Fibroblast of skin of scalp (primary cell): Measurements from ENCODE around the gene BICC1.
A peak's percentile ranks its signal among the peaks of the same experiment; 100 is the strongest.

Experiments used
- DNase-seq: peaks from one replicate; pipeline ENCODE4 v3.0.0-alpha.2; 2013

The BICC1 gene

DNA sequence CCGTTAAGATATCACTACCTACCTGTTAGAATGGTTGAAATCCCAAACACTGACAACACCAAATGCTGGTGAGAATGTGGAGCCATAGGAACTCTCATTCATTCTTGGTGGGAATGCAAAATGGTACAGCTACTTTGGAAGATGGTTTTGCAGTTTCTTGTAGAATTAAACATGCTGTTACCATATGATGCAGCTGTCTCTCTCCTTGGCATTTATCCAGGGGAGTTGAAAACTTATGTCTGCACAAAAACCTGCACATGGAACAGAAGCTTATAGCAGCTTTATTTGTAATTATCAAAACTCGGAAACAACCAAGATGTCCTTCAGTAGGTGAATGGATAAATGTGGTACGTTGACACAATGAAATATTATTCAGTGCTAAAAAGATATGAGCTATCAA lies 199.5 kb downstream of the BICC1 start:
- no peak for DNase-seq

- peak; percentile 25 for DNase-seq
Observed at GRCh38 chr10:58712982-58713381, 200.3 kb downstream of the BICC1 start.

DNA sequence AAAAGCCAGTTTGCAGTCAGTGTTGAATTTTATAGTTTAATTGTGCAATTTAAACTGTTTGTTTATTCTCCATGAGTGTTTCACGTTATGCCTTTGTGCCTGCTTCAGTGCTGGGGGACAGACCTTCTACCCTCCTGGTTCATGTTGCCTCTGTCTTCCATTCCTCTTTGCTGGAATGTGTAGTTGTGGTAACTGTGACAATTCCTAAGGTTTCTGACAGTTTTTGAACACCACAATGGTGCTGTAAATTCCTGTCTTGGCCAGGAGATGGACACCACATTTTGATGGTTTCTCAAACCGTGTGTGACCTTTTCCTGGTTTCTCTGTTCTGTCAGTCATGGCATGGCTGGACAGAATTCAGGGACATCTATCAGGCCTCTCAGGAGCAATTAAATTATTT lies 201.7 kb downstream of the BICC1 start:
- DNase-seq, result peak; percentile 25

GRCh38 chr10:58715061-58715460 lies 202.4 kb downstream of the BICC1 start:
- DNase-seq, result peak; percentile 65

DNA sequence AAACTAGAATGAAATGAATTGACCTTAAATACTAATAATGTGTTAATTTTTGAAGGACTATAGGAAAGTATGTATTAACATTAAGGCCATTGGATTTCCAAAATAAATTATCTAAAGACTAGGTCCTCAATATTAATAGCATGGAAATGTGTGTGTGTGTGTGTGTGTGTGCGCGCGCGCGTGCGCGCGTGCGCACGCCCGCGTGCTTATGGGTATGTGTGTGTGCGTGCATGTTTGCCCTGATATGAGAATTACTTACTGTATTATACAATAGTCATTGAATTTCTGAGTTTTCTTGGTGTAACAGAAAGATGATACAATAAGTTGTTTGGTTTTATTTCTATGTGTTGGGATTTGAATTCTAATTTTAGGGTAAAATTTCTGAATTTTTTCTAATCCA lies 205.9 kb downstream of the BICC1 start:
- no peak for DNase-seq

- peak; percentile 62 for DNase-seq
Observed at GRCh38 chr10:58721601-58722281, 209.1 kb downstream of the BICC1 start.

- DNase-seq, result no peak
Observed at GRCh38 chr10:58723186-58723585, 210.5 kb downstream of the BICC1 start.

DNA sequence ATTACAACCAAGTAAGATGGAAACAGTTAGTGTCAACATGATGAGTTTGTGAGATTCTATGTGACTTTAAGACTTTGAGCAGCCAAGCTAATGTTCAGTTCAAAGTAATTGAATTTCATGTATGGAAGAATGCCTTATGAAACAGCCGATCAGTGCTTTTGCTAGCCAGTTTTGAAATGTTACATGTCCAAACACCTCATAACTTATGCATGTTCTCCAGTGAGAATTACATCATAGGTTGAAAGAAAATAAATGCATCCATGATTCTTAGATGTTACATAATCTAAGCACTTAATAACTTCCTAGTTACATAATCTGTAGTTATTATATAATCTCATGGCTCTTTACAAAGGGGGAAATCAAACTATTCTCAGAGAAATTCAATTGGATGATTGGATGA lies 211.3 kb downstream of the BICC1 start:
- DNase-seq, result no peak

- no peak for DNase-seq
Observed at GRCh38 chr10:58724781-58725180, 212.1 kb downstream of the BICC1 start.

GRCh38 chr10:58725901-58726300 lies 213.2 kb downstream of the BICC1 start:
- DNase-seq, result no peak

DNA sequence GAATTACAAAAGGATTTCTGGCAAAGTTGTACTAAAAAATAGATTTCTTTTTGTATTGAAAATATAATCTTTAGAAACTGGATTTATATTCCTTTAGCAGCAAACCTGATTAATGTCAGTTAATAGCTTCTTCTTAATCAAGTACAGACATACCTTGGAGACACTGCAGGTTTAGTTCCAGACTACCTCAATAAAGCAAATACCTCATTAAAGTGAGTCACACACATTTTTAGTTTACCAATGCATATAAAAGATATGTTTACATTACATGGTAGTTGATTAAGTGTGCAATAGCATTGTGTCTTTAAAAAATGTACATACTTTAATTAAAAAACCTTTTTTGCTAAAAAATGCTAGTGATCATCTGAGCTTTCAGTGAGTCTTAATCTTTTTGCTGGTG lies 215.0 kb downstream of the BICC1 start:
- DNase-seq, result no peak

- no peak for DNase-seq
Observed at GRCh38 chr10:58731276-58731675, 218.6 kb downstream of the BICC1 start.

DNA sequence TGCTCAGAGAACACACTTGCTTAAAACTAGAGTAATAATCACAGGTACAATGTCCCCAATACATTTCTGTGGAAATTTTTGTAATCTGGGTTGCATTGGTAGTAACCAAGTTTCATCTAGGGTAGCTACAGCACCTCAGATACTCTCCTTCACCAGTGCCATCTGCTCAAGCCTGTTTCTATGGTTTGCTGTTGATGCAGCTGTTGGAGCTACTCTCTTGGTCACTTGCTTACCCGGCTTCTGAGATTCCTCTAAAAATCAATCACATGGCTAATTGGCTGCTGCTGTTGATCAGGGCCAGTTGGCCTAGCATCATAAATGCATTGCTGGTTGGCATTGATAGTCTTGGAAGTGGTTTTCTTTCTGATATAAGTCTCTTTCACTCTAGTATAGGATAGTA lies 220.8 kb downstream of the BICC1 start:
- no peak for DNase-seq

GRCh38 chr10:58734116-58734515 lies 221.4 kb downstream of the BICC1 start:
- peak; percentile 91 for DNase-seq

DNA sequence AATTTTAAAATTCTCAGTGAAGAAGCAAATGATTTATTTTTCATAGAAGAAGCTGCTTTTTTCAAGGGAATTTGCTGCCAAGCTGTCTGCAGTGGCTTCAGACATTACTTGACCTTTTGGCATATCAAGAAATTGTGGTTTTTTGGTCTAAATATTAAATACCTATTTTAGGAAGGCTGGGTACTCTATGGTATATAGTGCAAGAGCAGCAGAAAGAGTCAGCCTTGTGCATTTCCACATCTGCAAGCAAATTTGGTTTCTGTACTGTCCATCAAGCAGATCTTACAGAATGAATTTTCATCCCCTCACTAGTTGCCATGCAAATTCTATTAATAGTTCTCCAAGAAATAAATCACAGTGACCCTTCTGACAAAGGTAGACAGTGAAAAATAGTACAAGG lies 222.0 kb downstream of the BICC1 start:
- DNase-seq, result no peak

- DNase-seq, result no peak
Observed at GRCh38 chr10:58735087-58735486, 222.4 kb downstream of the BICC1 start.

DNA sequence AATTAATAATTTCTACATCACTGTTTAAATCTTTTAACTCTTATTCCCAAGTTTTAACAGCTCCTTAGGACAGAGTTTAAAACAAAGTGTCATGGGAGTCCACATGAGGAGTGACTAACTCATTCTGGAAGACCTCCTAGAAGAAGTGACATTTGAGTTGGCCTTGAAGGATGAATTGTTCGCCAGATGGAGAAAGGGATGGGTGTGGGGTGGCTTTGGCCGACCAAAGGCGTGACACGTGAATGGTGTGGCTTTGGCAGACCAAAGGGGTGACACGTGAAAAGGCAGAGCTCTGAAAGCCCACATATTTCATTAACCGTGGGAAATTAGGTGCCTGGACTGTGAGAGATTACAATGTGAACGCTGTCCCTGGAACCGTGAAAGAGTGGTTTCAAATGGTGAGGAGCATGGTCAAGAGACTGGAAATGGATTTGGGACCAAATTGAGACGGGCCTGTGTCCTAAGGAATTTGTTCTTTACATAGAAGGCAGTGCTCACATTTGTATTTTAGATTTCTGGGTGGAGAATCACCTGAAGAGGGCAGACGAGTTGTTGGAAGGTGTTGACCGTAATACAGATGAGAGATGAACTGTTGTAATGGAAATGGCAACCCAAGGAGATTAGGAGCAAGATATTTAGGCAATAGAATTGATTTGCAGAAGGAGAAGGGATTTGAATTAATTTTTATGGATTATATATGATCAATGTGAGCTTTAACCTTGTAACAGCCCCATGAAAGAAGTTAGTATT lies 228.1 kb downstream of the BICC1 start:
- DNase-seq, result no peak

- DNase-seq, result no peak
Observed at GRCh38 chr10:58741673-58742072, 229.0 kb downstream of the BICC1 start.

- peak; percentile 48 for DNase-seq
Observed at GRCh38 chr10:58742141-58742540, 229.5 kb downstream of the BICC1 start.

GRCh38 chr10:58743466-58744115 lies 230.9 kb downstream of the BICC1 start:
- peak; percentile 79 for DNase-seq

GRCh38 chr10:58746474-58747185 lies 234.0 kb downstream of the BICC1 start:
- DNase-seq, result no peak

- no peak for DNase-seq
Observed at GRCh38 chr10:58747687-58748086, 235.0 kb downstream of the BICC1 start.

- no peak for DNase-seq
Observed at GRCh38 chr10:58752665-58753064, 240.0 kb downstream of the BICC1 start.
